ENCODE measurements around the gene ZNF862. TPM values are rescaled to one million over a fixed set of nuclear protein-coding genes. Genes with fewer than 3 reads are reported as not detected.

The ZNF862 gene
- total RNA-seq, 2 donors from 2014 or later = 18.9 to 23.0 TPM

GRCh38 chr7:149803551-149804074, 34.6 kb upstream of the ZNF862 start:
- no peaks in the 10 kb centered on the region for H3K9me3 Mint-ChIP-seq
- no peaks in the 10 kb centered on the region for H3K36me3 Mint-ChIP-seq
- ATAC-seq (no peak), DNase-seq (ENCODE audit: low spot score in 2 of 2) (no peak)
- H3K27ac Mint-ChIP-seq = no peak overlapping the region

DNA sequence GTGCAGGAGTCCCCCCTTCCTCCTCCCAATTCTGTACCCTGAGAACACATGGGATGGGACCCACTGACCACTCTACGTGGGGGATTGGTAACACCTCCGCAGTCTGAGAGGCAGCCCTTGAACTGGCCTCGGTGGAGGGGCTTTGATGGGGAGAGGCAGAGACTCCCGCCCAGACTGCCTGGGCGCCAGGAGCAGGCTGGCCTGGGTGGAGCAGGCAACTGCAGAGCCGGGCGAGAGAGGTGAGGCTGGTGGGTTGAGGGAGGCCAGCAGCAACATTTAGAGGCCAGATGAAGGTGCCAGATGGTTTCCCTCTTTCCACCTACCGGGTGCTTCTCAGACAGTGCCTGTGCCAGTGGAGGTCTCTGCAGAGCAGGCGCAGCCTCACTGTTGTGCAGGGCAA, 34.1 kb upstream of the ZNF862 start:
- Mint-ChIP-seq H3K9me3 (no peaks in the 10 kb centered on the region), H3K36me3 (no peaks in the 10 kb centered on the region), H3K27ac (no peak overlapping the region)
- ATAC-seq = no peak
- no peak for DNase-seq (ENCODE audit: low spot score in 2 of 2)

DNA sequence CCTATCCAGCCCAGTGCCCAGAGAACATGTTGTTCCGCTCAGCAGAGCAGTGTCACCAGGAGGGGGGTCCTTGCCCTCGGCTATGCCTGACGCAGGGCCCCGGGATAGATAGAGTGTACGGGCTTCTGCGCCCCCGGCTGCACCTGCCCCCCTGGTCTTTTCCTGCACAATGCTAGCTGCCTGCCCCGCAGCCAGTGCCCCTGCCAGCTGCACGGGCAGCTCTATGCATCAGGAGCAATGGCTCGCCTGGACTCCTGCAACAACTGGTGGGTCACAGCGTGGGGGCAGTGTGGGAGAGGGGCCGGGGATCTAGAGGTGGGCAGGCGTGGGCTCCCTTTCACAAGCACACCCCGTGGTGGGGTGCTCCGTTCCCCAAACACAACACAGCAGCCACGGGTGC, 31.4 kb upstream of the ZNF862 start:
- Mint-ChIP-seq H3K27ac (peak overlapping the region in 1 of 2 donors; percentile 71), H3K9me3 (no peaks in the 10 kb centered on the region), H3K36me3 (no peaks in the 10 kb centered on the region)
- DNase-seq (ENCODE audit: low spot score in 2 of 2) (no peak), ATAC-seq (no peak)

DNA sequence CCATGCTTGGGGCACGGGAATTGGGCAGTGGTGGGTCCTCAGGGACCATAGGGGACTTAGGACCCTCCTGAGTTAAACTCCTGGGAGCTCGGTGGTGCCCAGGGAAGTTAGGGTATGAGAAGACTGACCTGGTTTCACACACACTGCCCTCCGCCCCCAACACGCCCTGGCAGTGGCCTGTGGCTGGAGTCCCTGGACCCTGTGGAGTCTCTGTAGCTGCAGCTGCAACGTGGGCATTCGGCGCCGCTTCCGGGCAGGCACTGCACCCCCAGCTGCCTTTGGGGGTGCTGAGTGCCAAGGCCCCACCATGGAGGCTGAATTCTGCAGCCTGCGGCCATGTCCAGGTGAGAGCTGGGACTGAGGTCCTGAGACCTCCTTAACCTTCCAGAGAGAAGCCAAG, 29.9 kb upstream of the ZNF862 start:
- Mint-ChIP-seq H3K9me3 (no peaks in the 10 kb centered on the region), H3K36me3 (no peaks in the 10 kb centered on the region), H3K27ac (no peak overlapping the region)
- no peak for DNase-seq (ENCODE audit: low spot score in 2 of 2)
- ATAC-seq = no peak

DNA sequence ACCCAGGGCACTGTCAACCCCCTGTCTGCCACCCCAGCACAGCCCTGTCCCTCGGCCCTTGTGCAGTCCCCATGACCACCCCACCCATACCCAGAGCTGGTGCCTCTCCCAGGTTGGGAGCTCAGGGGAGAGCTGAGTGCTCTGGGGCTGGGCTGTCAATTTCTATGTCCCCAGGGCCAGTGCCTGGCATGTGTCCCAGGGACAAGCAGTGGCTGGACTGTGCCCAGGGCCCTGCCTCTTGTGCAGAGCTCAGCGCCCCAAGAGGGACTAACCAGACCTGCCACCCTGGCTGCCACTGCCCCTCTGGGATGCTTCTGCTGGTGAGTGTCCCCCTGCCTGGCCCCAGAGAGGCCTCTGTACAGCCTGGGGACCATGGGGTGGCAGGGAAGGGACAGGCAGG, 29.0 kb upstream of the ZNF862 start:
- H3K36me3 Mint-ChIP-seq = no peaks in the 10 kb centered on the region
- no peak overlapping the region for H3K27ac Mint-ChIP-seq
- H3K9me3 Mint-ChIP-seq = no peaks in the 10 kb centered on the region
- ATAC-seq = no peak
- no peak for DNase-seq (ENCODE audit: low spot score in 2 of 2)

DNA sequence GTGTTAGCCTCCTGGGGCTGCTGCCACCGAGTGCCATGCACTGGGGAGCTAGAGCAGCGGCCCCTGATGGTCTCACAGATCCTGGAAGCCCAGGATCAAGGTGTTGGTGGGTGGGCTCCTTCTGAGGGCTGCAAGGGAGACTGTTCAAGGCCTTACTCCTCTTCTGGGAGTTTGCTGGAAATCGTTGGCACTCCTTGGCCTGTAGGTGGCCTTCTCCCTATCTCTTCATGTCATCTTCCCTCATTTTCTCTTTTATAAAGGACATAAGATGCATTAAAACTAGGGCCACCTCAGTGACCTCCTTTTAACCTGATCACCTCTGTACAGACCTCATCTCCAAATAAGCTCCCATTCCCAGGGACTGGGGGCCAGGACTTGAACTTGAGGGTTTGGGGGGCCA, 27.0 kb upstream of the ZNF862 start:
- DNase-seq (ENCODE audit: low spot score in 2 of 2) (no peak), ATAC-seq (no peak)
- no peaks in the 10 kb centered on the region for H3K9me3 Mint-ChIP-seq
- H3K36me3 Mint-ChIP-seq = no peaks in the 10 kb centered on the region
- H3K27ac Mint-ChIP-seq = no peak overlapping the region

DNA sequence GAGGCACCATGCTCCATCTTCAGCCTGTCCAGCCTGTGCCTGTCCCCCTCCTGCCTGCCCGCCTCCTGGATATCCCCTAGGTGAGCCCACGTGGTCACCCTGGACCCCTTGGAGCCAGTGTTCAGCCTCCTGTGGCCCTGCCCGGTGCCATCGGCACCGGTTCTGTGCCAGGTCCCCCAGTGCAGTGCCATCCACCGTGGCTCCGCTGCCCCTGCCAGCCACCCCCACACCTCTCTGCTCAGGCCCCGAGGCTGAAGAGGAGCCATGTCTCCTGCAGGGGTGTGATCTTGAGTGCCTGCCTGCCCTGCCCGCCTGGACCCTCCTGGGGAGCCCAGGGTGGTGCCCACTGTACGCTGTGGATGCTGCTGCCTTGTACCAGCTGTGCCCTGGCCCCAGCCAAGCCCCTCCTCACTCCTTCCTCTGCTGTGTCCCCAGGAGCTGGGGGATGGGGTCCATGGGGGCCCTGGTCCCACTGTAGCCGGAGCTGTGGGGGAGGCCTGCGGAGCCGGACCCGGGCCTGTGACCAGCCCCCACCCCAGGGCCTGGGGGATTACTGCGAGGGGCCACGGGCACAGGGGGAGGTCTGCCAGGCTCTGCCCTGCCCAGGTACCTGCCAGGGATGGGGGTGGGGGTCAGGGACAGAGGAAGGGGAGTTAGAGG, 26.2 kb upstream of the ZNF862 start:
- H3K9me3 Mint-ChIP-seq = no peaks in the 10 kb centered on the region
- no peaks in the 10 kb centered on the region for H3K36me3 Mint-ChIP-seq
- no peak overlapping the region for H3K27ac Mint-ChIP-seq
- DNase-seq (ENCODE audit: low spot score in 2 of 2) = no peak
- ATAC-seq = no peak

- no peaks in the 10 kb centered on the region for H3K9me3 Mint-ChIP-seq
- ATAC-seq (no peak), DNase-seq (ENCODE audit: low spot score in 2 of 2) (no peak)
- H3K36me3 Mint-ChIP-seq = no peaks in the 10 kb centered on the region
- H3K27ac Mint-ChIP-seq = no peak overlapping the region
Measured at GRCh38 chr7:149813254-149814035, 24.7 kb upstream of the ZNF862 start.

DNA sequence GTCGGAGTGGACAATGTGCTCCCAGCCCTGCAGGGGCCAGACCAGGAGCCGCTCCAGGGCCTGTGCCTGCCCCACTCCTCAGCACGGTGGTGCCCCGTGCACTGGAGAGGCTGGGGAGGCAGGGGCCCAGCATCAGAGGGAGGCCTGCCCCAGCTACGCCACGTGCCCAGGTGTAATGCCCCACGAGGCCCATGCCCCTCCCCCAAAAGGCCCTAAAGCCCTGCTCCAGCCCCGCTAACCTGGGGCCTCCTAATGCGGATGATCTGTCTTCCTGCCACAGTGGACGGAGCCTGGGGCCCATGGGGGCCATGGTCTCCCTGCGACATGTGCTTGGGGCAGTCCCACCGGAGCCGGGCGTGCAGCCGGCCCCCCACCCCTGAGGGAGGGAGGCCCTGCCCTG, 23.7 kb upstream of the ZNF862 start:
- no peak overlapping the region for H3K27ac Mint-ChIP-seq
- H3K36me3 Mint-ChIP-seq = no peaks in the 10 kb centered on the region
- DNase-seq (ENCODE audit: low spot score in 2 of 2) (no peak), ATAC-seq (no peak)
- no peaks in the 10 kb centered on the region for H3K9me3 Mint-ChIP-seq

DNA sequence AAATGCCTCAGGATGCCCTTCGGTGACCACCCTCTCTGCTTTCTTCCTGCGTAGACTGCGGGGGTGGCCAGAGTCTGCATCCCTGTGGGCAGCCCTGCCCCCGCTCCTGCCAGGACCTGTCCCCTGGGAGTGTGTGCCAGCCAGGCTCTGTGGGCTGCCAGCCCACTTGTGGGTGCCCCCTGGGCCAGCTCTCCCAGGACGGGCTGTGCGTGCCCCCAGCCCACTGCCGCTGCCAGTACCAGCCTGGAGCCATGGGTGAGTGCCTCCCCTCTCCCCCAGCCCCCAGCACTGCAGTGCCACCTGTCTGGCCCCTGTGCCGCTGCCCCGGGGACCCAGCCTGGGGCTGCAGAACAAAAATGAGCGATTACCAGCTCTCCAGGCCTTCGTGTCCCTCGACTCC, 23.1 kb upstream of the ZNF862 start:
- Mint-ChIP-seq H3K27ac (no peak overlapping the region), H3K36me3 (no peaks in the 10 kb centered on the region), H3K9me3 (no peaks in the 10 kb centered on the region)
- DNase-seq (ENCODE audit: low spot score in 2 of 2) (no peak), ATAC-seq (no peak)

DNA sequence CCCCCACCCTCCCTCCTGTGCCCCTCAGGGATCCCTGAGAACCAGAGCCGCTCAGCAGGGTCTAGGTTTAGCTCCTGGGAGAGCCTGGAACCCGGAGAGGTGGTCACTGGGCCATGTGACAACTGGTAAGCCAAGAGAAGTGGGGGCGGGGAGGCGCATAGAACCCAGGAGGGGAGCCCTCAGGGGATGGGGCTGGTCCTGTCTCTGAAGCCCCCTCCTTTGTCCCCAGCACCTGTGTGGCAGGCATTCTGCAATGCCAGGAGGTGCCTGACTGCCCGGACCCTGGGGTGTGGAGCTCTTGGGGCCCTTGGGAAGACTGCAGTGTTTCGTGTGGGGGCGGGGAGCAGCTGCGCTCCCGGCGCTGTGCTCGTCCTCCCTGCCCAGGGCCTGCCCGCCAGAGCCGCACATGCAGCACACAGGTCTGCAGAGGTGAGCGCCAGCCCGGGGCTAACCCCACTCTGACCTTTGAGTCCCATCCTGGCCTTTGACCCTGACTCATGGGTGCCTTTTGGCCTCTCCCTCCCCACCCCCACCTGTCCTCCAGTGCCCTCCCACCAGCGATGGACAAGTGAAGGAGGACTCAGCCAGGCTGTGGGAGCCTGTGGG, 22.4 kb upstream of the ZNF862 start:
- no peak overlapping the region for H3K27ac Mint-ChIP-seq
- H3K36me3 Mint-ChIP-seq = no peaks in the 10 kb centered on the region
- DNase-seq (ENCODE audit: low spot score in 2 of 2) = no peak
- no peaks in the 10 kb centered on the region for H3K9me3 Mint-ChIP-seq
- no peak for ATAC-seq

DNA sequence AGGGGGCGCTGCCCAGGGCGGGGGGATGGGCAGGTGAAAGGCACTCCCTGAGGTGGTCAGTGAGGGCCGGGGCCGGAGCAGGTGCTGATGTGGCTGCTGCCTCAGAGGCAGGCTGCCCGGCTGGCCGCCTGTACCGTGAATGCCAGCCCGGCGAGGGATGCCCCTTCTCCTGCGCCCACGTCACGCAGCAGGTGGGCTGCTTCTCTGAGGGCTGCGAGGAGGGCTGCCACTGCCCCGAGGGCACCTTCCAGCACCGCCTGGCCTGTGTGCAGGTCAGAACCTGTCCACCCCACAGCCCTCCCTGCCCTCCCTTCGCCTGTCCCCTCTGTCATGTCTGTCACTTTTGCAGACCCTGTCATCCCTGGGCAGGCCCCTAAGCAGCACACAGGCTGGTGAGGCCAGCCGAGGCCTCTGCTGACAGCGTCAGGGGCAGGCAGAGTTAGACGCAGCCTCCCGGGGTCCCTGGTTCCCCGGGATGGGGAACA, 21.9 kb upstream of the ZNF862 start:
- DNase-seq (ENCODE audit: low spot score in 2 of 2) (no peak), ATAC-seq (no peak)
- Mint-ChIP-seq H3K9me3 (no peaks in the 10 kb centered on the region), H3K27ac (no peak overlapping the region), H3K36me3 (no peaks in the 10 kb centered on the region)

DNA sequence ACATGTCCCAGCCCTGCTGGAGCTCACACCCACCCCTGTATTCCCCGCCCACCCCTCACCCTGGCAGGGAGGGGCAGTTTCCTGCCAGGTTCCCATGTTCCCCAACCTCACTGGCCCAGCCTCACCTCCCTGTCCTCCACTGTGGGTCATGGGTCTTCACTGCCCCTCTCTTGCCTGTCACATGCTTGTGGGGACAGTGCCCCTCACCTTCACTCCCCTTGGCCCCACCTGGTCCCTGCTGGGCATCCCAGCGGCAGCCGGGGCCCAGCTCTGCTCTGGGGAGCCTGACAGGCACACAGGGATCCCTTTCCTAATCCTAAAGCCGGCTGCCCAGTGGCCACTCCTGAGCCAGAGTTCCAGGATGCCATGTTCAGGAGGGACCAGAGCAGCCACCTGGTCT, 21.4 kb upstream of the ZNF862 start:
- ATAC-seq (no peak), DNase-seq (ENCODE audit: low spot score in 2 of 2) (no peak)
- Mint-ChIP-seq H3K9me3 (no peaks in the 10 kb centered on the region), H3K27ac (no peak overlapping the region), H3K36me3 (no peaks in the 10 kb centered on the region)

- ATAC-seq (no peak), DNase-seq (ENCODE audit: low spot score in 2 of 2) (no peak)
- Mint-ChIP-seq H3K9me3 (no peaks in the 10 kb centered on the region), H3K27ac (no peak overlapping the region), H3K36me3 (no peaks in the 10 kb centered on the region)
Measured at GRCh38 chr7:149817301-149817771, 20.8 kb upstream of the ZNF862 start.

- Mint-ChIP-seq H3K36me3 (no peaks in the 10 kb centered on the region), H3K9me3 (no peaks in the 10 kb centered on the region), H3K27ac (no peak overlapping the region)
- ATAC-seq = no peak
- DNase-seq (ENCODE audit: low spot score in 2 of 2) = no peak
Measured at GRCh38 chr7:149817836-149818535, 20.2 kb upstream of the ZNF862 start.

GRCh38 chr7:149818536-149818840, 19.7 kb upstream of the ZNF862 start:
- Mint-ChIP-seq H3K9me3 (no peaks in the 10 kb centered on the region), H3K36me3 (no peaks in the 10 kb centered on the region), H3K27ac (no peak overlapping the region)
- no peak for ATAC-seq
- no peak for DNase-seq (ENCODE audit: low spot score in 2 of 2)
